ENCODE data around the gene TACO1. TPM values are rescaled to one million over a fixed set of nuclear protein-coding genes. Genes with fewer than 3 reads are reported as not detected.
A peak's percentile ranks its signal among the peaks of the same experiment; 100 is the strongest.

TACO1 gene
- total and polyA plus RNA-seq, 8 donors: 7.0 to 26.6 (median 15.9) TPM

- DNase-seq: peak in 1 of 2 donors; percentile 11
- Histone ChIP-seq H3K36me3 (peaks cover 37 to 64% (median 62%) of the 10 kb centered on the region in 4 donors), H3K27me3 (no peaks in the 10 kb centered on the region), H3K4me1 (peaks cover 0 to 6% (median 0%) of the 10 kb centered on the region in 4 donors), H3K9me3 (no peaks in the 10 kb centered on the region), H3K27ac (no peak overlapping the region), H3K4me3 (no peak overlapping the region)
- 73 to 84% (median 79%) methylated on average over 6 of the region's 6 CpGs for WGBS, 5 donors
- no peak for TF ChIP-seq POLR2AphosphoS5 (IDR thresholded peaks at IDR 0.05)
- TF ChIP-seq EP300 (IDR thresholded peaks at IDR 0.05): no peak
- TF ChIP-seq POLR2A (IDR thresholded peaks at IDR 0.05): no peak
- TF ChIP-seq, protein P1, sequence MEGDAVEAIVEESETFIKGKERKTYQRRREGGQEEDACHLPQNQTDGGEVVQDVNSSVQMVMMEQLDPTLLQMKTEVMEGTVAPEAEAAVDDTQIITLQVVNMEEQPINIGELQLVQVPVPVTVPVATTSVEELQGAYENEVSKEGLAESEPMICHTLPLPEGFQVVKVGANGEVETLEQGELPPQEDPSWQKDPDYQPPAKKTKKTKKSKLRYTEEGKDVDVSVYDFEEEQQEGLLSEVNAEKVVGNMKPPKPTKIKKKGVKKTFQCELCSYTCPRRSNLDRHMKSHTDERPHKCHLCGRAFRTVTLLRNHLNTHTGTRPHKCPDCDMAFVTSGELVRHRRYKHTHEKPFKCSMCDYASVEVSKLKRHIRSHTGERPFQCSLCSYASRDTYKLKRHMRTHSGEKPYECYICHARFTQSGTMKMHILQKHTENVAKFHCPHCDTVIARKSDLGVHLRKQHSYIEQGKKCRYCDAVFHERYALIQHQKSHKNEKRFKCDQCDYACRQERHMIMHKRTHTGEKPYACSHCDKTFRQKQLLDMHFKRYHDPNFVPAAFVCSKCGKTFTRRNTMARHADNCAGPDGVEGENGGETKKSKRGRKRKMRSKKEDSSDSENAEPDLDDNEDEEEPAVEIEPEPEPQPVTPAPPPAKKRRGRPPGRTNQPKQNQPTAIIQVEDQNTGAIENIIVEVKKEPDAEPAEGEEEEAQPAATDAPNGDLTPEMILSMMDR (IDR thresholded peaks at IDR 0.05): no peak
- intact Hi-C loops (cut with DNase I; ENCODE audit: low total_unique reads): loop anchor here (5.0 kb wide), 1 partner anchor 183 kb away; no protein-coding TSS in a partner anchor
These were observed 9.3 kb downstream of the TACO1 start for GRCh38 chr17:63609816-63610573.

- intact Hi-C loops (cut with DNase I; ENCODE audit: low total_unique reads): loop anchor here (5.0 kb wide), 1 partner anchor 184 kb away; no protein-coding TSS in a partner anchor
- WGBS, 5 donors: 92 to 95% (median 93%) methylated on average over 10 of the region's 10 CpGs
- H3K27me3 ChIP-seq: no peaks in the 10 kb centered on the region
- H3K9me3 ChIP-seq: no peaks in the 10 kb centered on the region
- no peak overlapping the region for H3K27ac ChIP-seq
- TF ChIP-seq POLR2AphosphoS5 (IDR thresholded peaks at IDR 0.05): no peak
- TF ChIP-seq, protein P1 (IDR thresholded peaks at IDR 0.05): no peak
- TF ChIP-seq POLR2A (IDR thresholded peaks at IDR 0.05): no peak
- TF ChIP-seq EP300 (IDR thresholded peaks at IDR 0.05): no peak
- no peak for DNase-seq
- H3K4me3 ChIP-seq: no peak overlapping the region
- peaks cover 29 to 55% (median 53%) of the 10 kb centered on the region in 4 donors for H3K36me3 ChIP-seq
- H3K4me1 ChIP-seq: peaks cover 0 to 6% (median 0%) of the 10 kb centered on the region in 4 donors
These were observed 10.2 kb downstream of the TACO1 start for GRCh38 chr17:63610854-63611253.

DNA sequence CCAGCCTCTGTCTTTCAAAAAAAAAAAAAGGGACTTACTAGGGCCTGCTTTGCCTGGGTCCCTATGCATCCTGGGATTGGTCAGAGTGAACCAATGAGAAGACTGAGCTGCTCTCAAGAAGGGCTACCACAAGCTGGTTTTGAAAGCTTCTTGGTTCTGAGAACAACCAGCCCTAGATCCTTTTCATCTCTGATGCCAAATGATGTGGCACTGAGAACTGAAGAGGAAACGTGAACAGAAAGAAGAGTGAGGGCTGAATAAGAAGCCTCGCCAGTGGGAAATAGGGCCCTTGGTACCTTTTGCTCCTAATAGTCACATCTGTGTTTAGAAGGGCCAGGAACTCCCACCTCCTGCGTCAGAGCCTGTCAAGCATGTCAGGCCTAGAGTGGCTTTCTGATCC lies 10.7 kb downstream of the TACO1 start:
- intact Hi-C loops (cut with DNase I; ENCODE audit: low total_unique reads): loop anchor here (5.0 kb wide), 1 partner anchor 184 kb away; no protein-coding TSS in a partner anchor
- TF ChIP-seq EP300 (IDR thresholded peaks at IDR 0.05) (no peak), POLR2AphosphoS5 (IDR thresholded peaks at IDR 0.05) (no peak), POLR2A (IDR thresholded peaks at IDR 0.05) (no peak)
- TF ChIP-seq, protein P1 (IDR thresholded peaks at IDR 0.05): no peak
- H3K4me1 ChIP-seq: peaks cover 0 to 6% (median 0%) of the 10 kb centered on the region in 4 donors
- 75 to 88% (median 83%) methylated on average over 3 of the region's 3 CpGs for WGBS, 5 donors
- peaks cover 24 to 50% (median 48%) of the 10 kb centered on the region in 4 donors for H3K36me3 ChIP-seq
- no peak overlapping the region for H3K4me3 ChIP-seq
- H3K27ac ChIP-seq: no peak overlapping the region
- H3K9me3 ChIP-seq: no peaks in the 10 kb centered on the region
- H3K27me3 ChIP-seq: no peaks in the 10 kb centered on the region
- DNase-seq: no peak

DNA sequence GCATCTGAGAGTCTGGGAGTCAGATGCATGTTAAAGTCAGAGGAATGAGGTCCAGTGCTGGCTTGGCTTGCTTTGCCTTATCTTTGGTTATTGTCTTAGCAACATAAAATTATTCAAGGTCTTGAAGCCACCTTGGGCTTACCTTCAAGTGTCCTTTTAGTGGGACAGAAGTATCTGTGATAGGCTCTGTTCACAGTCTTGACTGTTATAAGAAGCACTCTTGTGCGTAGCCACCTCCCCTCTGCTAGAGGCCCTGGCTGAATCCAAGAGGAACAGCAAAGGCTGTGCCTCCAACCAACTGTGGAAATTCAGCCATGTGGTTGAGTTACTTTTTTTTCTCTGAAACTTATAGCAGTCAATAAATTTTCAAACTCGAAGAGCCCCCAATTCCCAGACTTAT lies 13.0 kb downstream of the TACO1 start:
- TF ChIP-seq, protein P1 (IDR thresholded peaks at IDR 0.05): no peak
- TF ChIP-seq EP300 (IDR thresholded peaks at IDR 0.05): no peak
- TF ChIP-seq POLR2AphosphoS5 (IDR thresholded peaks at IDR 0.05): no peak
- no peak for TF ChIP-seq POLR2A (IDR thresholded peaks at IDR 0.05)
- intact Hi-C loops (cut with DNase I; ENCODE audit: low total_unique reads): loop anchor here (5.0 kb wide), 1 partner anchor 186 kb away; no protein-coding TSS in a partner anchor
- H3K4me3 ChIP-seq: no peak overlapping the region
- no peak overlapping the region for H3K27ac ChIP-seq
- no peaks in the 10 kb centered on the region for H3K27me3 ChIP-seq
- DNase-seq: no peak
- peaks cover 0 to 6% (median 0%) of the 10 kb centered on the region in 4 donors for H3K4me1 ChIP-seq
- peaks cover 1 to 27% (median 25%) of the 10 kb centered on the region in 4 donors for H3K36me3 ChIP-seq
- H3K9me3 ChIP-seq: no peaks in the 10 kb centered on the region
- 86 to 93% (median 88%) methylated on average over 2 of the region's 2 CpGs for WGBS, 5 donors
